Stimulated activated memory B cell treated with anti-CD40 and anti-IgM and Interleukin-4, amounts not matched to agents 10 μg/mL and 1 μg/mL and 100 μg/mL, for 72 hours (primary cell): ENCODE measurements around the gene TCHP.
"Not testable (repeated sequence)": the region's sequence is repeated elsewhere in the genome, so short reads cannot be mapped to it uniquely, and the experiment has no call there.

Source experiments
- ATAC-seq: fragments of 150-1000 bp; cut with Tn5 transposase; 2 replicates; pipeline ENCODE4 v1.10.0; 2021
- H3K27ac Mint-ChIP-seq: one replicate; pipeline ENCODE4 v1.8.0; 2022; ENCODE audit warnings: mild to moderate bottlenecking, mixed read lengths
- H3K27me3 Mint-ChIP-seq: one replicate; pipeline ENCODE4 v1.8.0; 2022; ENCODE audit warnings: mixed read lengths
- H3K36me3 Mint-ChIP-seq: one replicate; pipeline ENCODE4 v1.8.0; 2022; ENCODE audit warnings: mixed read lengths
- H3K4me1 Mint-ChIP-seq: one replicate; pipeline ENCODE4 v1.8.0; 2022; ENCODE audit warnings: mixed read lengths
- H3K4me3 Mint-ChIP-seq: one replicate; pipeline ENCODE4 v1.8.0; 2022; ENCODE audit warnings: mild to moderate bottlenecking, moderate library complexity, mixed read lengths
- H3K9me3 Mint-ChIP-seq: one replicate; pipeline ENCODE4 v1.8.0; 2022; ENCODE audit warnings: mixed read lengths

The TCHP gene

DNA sequence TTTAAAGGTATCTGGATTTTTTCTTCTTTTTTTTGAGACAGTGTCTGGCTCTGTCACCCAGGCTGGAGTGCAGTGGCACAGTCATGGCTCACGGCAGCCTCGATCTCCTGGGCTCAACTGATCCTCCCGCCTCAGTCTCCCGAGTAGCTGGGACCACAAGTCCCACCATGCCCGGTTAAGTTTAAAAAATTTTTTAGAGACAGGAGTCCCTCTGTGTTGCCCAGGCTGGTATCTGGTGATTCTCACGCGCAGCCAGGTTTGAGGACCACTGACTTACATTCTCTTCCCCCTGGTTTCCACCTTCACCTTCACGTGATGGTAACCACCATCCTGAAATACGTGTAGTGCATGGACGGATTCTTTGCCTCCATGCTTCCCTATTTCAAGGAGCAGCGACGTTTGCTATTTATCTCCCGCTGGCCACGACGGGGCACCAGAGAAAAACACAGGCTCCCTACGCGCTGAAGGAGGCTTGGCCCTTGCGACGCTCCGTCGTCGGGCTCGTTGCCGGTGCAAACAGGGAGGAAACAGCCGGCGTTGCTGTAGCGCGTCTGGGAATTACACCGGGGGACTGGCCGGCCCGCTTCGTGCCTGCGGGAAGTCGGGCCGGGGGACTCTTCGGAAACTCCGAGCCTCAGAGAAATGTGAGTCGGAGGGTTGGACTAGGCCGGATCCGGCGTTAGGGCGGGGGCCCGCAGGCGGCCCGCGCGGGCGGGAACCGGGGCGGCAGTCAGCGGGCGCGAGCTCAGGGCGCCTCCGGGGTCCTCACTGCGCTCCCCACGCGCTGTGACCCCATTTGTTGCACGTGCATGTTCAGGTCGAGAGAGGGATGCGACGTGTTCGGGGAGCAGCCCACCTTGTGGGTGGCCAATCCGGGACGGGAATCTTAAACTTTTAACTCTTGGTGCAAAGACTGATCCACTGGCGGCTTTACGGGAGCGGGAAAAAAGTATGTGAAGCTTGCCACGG, at the start of gene TCHP:
TCHP (plus strand) TSS at position 492 of the 969 bp plus-strand sequence. CDS start 2,753 bp downstream, outside the sequence.
- peak; percentile 92 for ATAC-seq
- Mint-ChIP-seq H3K36me3 (peaks cover 22% of the 10 kb centered on the region), H3K9me3 (no peaks in the 10 kb centered on the region), H3K4me3 (peak within 1 kb of the TSS; percentile 80), H3K27ac (peak within 1 kb of the TSS; percentile 88), H3K4me1 (peaks cover 23% of the 10 kb centered on the region), H3K27me3 (no peaks in the 10 kb centered on the region)

DNA sequence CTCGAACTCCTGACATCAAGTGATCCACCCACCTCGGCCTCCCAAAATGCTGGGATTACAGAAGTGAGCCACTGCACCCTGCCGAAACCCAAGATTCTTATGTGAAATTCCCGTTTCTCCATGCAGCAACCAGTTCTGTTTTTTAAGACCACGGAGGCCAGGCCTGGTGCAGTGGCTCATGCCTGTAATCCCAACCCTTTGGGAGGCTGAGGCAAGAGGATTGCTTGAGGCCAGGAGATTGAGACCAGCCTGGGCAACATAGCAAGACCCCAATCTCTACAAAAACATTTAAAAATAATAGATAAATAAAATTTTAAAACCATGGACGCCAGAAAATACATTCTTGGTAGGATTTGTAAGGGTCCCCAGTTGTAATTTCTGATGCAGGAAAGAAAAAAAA, 49.6 kb upstream of the TCHP start:
- not testable (repeated sequence) for H3K36me3 Mint-ChIP-seq, H3K27ac Mint-ChIP-seq, H3K9me3 Mint-ChIP-seq, ATAC-seq, H3K27me3 Mint-ChIP-seq, H3K4me1 Mint-ChIP-seq, H3K4me3 Mint-ChIP-seq

DNA sequence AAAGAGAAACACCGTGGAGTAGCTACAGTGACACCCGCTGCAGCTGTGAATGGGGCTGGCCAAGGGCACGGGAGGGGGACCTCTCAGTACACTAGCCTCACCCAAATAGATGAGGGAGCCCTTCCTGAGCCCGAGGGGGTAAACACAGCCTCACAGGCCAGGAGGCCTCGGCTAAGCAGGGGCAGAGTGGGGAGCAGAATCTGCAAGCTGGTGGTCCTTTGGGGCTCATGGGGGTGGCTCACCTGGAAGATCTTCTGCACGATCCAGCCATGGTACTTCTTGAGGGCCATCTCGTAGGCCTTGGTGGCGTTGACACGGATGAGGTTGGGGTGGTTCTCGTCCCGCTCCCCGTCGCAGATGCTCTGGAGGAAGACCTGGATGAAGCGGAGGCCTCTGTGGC, 44.7 kb upstream of the TCHP start:
- no peak overlapping the region for H3K27ac Mint-ChIP-seq
- ATAC-seq: no peak
- H3K27me3 Mint-ChIP-seq: no peaks in the 10 kb centered on the region
- H3K4me1 Mint-ChIP-seq: no peaks in the 10 kb centered on the region
- H3K4me3 Mint-ChIP-seq: no peak overlapping the region
- H3K9me3 Mint-ChIP-seq: no peaks in the 10 kb centered on the region
- peaks cover 20% of the 10 kb centered on the region for H3K36me3 Mint-ChIP-seq

DNA sequence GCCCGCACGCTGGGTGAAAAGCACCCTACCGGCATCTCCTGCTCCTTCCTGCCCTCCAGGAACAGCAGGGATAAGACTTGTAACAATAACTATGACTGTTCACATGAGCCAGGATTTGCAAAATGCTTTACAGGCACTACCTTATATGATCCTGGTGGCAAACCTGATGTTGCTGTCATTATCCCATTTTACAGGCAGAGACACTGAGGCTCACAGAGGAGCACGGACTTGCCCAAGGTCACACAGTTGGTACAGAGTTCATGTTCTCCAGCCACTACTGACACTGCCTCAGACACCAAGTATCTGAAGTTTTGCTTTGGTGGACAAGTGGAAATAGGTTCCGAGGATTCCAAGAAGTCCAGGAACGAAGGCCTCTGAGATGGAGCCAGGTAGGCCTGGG, 42.4 kb upstream of the TCHP start:
- Mint-ChIP-seq H3K36me3 (peaks cover 20% of the 10 kb centered on the region), H3K4me3 (no peak overlapping the region), H3K4me1 (peaks cover 8% of the 10 kb centered on the region), H3K9me3 (no peaks in the 10 kb centered on the region), H3K27me3 (no peaks in the 10 kb centered on the region), H3K27ac (no peak overlapping the region)
- ATAC-seq: no peak

DNA sequence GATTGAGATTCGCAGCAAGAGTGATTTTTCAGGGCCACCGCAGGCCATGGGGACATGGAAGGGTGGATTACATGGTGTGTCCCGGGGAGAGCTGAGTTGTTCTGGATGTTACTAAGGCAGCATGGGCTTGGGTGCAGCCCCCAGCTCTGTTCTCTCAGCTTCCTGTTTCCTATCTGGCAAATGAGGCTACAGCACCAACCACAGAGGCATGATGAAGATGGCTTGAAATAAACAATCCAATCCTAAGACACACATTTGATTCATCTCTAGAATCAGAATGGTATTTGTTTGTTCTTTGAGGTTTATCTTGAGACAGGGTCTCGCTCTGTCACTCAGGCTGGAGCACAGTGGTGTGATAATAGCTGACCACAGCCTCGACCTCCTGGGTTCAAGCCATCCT, 41.3 kb upstream of the TCHP start:
- H3K4me3 Mint-ChIP-seq: no peak overlapping the region
- H3K36me3 Mint-ChIP-seq: peaks cover 20% of the 10 kb centered on the region
- no peaks in the 10 kb centered on the region for H3K9me3 Mint-ChIP-seq
- H3K27ac Mint-ChIP-seq: no peak overlapping the region
- H3K4me1 Mint-ChIP-seq: peaks cover 8% of the 10 kb centered on the region
- ATAC-seq: no peak
- no peaks in the 10 kb centered on the region for H3K27me3 Mint-ChIP-seq

- Mint-ChIP-seq H3K9me3 (no peaks in the 10 kb centered on the region), H3K27me3 (no peaks in the 10 kb centered on the region), H3K36me3 (peaks cover 18% of the 10 kb centered on the region), H3K4me1 (peaks cover 8% of the 10 kb centered on the region), H3K27ac (no peak overlapping the region), H3K4me3 (no peak overlapping the region)
- no peak for ATAC-seq
Measured at GRCh38 chr12:109860977-109861376, 39.1 kb upstream of the TCHP start.

GRCh38 chr12:109861689-109862314, 38.3 kb upstream of the TCHP start:
- Mint-ChIP-seq H3K9me3 (no peaks in the 10 kb centered on the region), H3K27me3 (no peaks in the 10 kb centered on the region), H3K4me1 (peaks cover 8% of the 10 kb centered on the region), H3K36me3 (peaks cover 12% of the 10 kb centered on the region), H3K27ac (no peak overlapping the region), H3K4me3 (no peak overlapping the region)
- no peak for ATAC-seq

DNA sequence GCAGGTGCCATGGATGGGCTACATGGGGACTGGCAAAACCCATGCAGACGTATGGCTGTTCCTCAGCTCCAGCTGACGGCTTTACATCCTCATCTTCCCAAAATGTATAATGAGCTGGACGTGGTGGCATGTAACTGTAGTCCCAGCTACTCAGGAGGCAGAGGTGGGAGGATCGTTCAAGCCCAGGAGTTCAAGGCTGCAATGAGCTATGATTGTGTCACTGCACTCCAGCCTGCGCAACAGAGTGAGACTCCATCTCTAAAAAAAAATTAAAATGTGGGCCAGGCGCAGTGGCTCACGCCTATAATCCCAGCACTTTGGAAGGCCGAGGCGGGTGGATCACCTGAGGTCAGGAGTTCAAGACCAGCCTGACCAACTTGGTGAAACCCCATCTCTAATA, 37.6 kb upstream of the TCHP start:
- not testable (repeated sequence) for H3K4me1 Mint-ChIP-seq, H3K4me3 Mint-ChIP-seq, H3K36me3 Mint-ChIP-seq, H3K27ac Mint-ChIP-seq, ATAC-seq, H3K9me3 Mint-ChIP-seq, H3K27me3 Mint-ChIP-seq

GRCh38 chr12:109863847-109864712, 36.0 kb upstream of the TCHP start:
- no peaks in the 10 kb centered on the region for H3K36me3 Mint-ChIP-seq
- H3K9me3 Mint-ChIP-seq: no peaks in the 10 kb centered on the region
- H3K27me3 Mint-ChIP-seq: no peaks in the 10 kb centered on the region
- peaks cover 14% of the 10 kb centered on the region for H3K4me1 Mint-ChIP-seq
- ATAC-seq: no peak
- no peak overlapping the region for H3K4me3 Mint-ChIP-seq
- H3K27ac Mint-ChIP-seq: no peak overlapping the region

DNA sequence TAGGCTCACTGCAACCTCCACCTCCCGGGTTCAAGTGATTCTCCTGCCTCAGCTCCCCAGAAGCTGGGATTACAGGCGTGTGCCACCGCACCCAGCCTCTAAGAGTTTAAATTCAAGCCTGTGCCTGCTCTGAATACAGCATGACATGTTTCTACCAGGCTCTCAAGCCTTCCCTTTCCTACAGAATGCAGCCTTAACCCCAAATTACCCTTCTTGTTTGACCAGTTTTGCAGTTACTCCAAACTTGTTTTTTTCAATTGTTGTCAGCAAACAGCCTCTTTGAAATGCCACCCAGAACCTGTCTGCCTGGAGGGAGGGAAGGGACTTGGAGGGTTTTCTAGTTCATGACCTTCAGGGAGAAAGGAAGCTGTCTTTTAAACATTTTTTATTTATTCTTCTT, 35.2 kb upstream of the TCHP start:
- ATAC-seq: no peak
- Mint-ChIP-seq H3K27me3 (no peaks in the 10 kb centered on the region), H3K9me3 (no peaks in the 10 kb centered on the region), H3K36me3 (no peaks in the 10 kb centered on the region), H3K27ac (no peak overlapping the region), H3K4me3 (no peak overlapping the region), H3K4me1 (peaks cover 14% of the 10 kb centered on the region)

DNA sequence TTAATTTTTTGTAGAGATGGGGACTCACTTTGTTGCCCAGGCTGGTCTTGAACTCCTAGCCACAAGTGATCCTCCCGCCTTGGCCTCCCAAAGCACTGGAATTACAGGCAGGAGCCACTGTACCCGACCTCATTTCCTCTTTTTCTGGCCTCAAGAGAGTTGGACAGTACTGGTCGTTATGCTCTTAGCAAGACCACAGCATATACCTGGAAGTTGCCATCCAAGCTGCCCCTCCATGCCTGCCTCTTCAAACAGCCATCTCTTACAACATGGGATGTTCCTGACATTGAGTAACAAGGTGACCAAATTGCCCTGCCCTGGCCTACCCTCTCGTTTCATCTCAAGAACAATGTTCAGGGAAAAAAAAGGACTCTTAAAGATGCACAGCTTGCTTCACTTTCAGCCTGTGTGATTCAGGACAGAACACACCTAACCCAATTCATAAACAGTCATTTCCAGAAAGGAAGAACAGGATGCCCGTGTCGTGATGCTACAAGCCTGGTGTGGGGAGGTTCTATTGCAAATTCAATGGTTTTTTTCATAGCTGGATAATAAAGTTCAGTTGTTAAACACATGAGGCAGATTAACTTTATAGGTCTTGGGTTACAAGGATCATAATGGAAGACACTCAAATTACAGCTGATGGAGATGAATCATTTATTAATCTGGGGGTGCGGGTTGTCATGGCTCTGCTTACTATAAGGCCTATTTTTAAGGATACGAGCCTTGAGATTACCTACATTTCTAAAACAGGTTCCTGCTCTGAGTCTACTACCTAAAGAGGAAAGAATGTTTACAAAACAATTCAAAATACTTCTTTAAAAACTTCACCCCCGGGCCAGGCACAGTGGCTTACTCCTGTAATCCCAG, 31.7 kb upstream of the TCHP start:
- no peak overlapping the region for H3K4me3 Mint-ChIP-seq
- no peak overlapping the region for H3K27ac Mint-ChIP-seq
- no peak for ATAC-seq
- no peaks in the 10 kb centered on the region for H3K36me3 Mint-ChIP-seq
- no peaks in the 10 kb centered on the region for H3K9me3 Mint-ChIP-seq
- H3K4me1 Mint-ChIP-seq: peaks cover 16% of the 10 kb centered on the region
- H3K27me3 Mint-ChIP-seq: no peaks in the 10 kb centered on the region

DNA sequence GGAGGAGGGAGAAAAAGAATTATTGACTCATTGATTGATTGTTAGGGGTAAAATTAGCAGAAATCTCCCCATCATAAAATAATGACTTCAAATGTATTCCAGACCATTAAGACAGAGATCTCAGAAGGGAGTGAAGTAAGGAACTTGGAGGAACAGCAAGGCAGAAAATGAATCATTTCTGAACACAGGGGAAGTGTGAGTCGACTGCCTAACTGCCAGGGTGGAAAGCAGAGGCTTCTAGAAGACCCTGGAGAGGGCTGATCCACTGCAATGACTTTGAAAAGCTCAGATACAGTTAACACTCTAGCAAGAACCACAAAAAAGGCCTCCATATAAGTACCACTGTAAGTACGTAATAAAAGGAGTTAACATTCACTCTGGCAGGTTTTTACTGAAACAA, 29.4 kb upstream of the TCHP start:
- H3K27ac Mint-ChIP-seq: no peak overlapping the region
- H3K27me3 Mint-ChIP-seq: no peaks in the 10 kb centered on the region
- H3K4me1 Mint-ChIP-seq: peaks cover 27% of the 10 kb centered on the region
- H3K36me3 Mint-ChIP-seq: no peaks in the 10 kb centered on the region
- ATAC-seq: no peak
- no peak overlapping the region for H3K4me3 Mint-ChIP-seq
- no peaks in the 10 kb centered on the region for H3K9me3 Mint-ChIP-seq

DNA sequence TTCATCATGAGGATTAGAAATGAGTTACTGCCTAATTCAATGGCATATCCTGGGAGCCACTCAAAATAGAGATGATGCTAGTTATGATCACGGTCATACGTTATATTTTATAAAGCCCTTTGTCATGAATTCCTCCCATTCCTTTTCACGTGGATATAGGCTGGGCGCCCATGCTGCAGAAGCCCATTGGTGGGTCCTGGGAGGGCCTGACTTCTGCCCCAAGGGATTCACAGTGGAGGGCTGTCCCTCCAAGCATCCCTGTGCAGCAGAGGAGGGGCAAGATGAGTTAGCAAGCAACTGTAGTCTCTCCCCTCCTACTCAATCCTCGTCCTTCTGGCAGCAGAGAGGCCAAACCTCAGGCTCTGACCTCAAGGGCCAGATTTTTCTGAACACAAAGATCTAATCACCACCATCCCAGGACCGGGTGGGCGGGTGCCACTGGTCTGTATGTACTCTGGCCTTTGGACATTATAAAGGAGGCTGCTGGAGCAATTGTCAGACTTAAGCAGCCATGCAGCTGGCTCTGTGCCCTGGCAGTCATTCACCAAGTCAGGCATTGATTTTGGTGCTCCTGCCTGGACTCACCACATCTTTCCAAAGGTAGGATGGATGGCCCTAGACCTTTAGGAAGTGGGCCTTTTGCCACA, 28.3 kb upstream of the TCHP start:
- Mint-ChIP-seq H3K27me3 (no peaks in the 10 kb centered on the region), H3K4me3 (no peak overlapping the region), H3K9me3 (no peaks in the 10 kb centered on the region), H3K27ac (no peak overlapping the region), H3K4me1 (peaks cover 38% of the 10 kb centered on the region), H3K36me3 (no peaks in the 10 kb centered on the region)
- no peak for ATAC-seq

- Mint-ChIP-seq H3K4me1 (peaks cover 42% of the 10 kb centered on the region), H3K27me3 (no peaks in the 10 kb centered on the region), H3K36me3 (no peaks in the 10 kb centered on the region), H3K4me3 (no peak overlapping the region), H3K9me3 (no peaks in the 10 kb centered on the region), H3K27ac (no peak overlapping the region)
- no peak for ATAC-seq
Measured at GRCh38 chr12:109873653-109874052, 26.4 kb upstream of the TCHP start.
